HG03378 (cell line): ENCODE results near the gene SDHB.

Experiments used
- ATAC-seq: cut with Tn5 transposase; IDR thresholded peaks from one replicate; pipeline ENCODE4 v1.9.1; 2021; ENCODE audit warnings: mild to moderate bottlenecking, moderate library complexity; ENCODE audit not compliant: unreplicated experiment

The SDHB gene

DNA sequence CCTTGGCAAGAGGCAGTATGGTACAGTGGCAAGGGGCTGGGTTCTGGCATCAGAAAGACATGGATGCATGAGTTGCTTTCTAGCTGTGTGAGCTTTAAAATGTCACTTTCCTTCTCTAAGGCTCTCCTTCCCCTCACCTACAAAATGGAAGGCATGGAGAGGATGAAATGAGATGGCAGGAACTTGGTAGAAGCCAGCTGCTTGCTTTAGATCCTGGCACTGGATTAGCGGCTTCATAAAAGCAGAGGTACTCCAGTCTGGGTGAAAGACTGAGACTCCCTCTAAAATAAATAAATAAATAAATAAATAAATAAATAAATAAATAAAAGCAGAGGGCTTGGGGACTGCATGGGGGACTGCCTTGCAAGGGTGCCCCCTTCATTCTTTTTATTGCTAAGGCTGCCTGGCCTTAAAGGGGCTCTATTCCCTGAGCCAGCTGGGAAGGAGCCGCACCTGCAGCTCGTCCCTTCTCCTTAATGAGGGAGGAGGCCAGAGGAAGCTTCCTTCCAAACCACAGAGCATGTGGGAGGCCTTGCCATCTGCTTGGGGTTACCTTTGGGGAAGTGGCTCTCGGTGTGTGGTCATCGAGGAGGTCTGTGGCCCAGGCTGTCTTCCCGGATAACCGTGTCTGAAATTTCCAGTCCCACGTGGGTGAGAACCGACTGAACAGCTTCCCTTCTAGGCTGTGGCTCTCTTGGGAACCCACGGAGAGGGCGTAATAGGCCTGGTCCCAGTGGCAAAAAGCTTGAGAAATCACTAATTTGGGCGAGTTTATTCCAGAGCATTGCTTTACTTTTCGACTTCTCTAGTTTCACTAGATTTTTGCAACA, 40.1 kb downstream of the SDHB start:
- ATAC-seq: no peak

DNA sequence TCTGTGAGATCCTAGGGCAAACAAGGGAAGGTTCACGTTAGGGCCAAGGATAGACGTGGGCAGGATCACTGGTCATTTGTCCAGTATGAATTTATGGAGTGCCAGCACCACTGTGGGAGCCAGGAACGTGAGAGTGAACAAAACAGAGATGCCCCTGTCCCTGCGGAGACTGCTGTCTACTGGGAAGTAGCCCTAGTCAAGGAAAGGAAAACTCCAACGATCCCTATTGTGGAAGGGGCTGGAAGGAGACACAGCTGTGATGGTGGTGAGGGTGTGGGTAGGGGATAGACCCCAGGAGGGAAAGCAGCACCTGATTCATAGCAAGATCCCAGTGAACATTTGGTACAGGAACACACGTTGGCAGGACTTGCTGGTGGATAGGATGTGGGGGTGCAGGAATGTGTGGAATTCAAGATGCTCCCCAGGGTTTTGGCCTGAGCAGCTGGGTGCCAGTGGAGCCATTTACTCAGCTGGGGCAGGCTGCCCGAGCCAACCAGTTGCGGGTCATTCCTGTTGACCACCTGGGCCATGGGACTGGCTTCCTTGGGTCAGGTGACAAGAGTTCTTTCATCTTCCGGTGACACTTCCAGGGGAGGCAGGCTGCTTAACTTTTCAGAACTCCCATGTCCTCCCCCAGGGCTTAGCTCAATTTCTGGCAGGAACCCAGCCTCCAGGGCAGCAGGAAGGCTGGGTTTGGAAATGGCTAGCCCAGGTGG, 40.9 kb downstream of the SDHB start:
- ATAC-seq: no peak

DNA sequence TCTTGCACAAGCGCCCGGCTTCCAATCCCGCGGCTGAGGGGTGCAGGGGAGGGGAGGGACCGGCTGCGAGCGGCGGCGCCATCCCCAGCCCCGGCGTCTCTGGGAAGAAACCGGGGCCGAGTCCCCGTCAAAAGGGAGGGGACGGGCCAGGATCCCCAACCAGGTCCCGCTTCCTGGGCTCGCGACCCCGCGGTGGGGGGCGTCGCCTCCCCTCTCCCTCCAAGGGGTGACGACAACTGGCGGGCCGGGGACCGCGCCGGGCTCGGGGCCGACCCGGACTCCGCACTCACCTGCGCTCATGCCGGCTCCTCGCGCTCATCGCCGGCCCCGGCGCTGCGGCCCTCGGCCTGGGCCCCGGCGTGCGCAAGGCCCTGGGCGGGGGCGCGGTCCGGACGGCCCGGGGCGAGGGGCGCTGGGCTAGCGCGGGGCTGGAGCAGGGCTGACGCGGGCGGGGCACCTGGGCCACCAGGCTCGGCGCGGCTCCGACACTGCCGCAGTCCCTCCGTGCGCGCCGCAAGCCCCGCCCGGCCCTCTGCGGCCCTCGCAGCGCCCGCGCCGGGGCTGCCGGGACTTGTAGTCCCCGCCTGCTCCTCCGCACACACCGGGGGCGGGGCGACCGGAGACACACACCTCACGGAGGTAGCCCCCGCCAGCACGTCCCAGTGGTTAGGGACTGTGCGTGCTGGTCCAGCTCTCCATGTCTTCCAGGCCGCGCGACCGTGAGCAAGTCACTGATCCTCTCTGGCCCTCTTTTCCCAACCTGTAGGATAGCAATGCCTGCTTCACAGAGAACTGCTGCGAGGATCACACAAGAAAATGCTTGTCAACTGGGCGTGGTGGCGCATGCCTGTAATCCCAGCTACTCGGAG, 42.2 kb downstream of the SDHB start, which contains the start of gene ATP13A2:
Gene ATP13A2, minus strand, starts transcription at position 490 of the 869 bp plus-strand sequence. Its CDS starts 190 bp downstream, at position 300.
- ATAC-seq: peak; percentile 48

DNA sequence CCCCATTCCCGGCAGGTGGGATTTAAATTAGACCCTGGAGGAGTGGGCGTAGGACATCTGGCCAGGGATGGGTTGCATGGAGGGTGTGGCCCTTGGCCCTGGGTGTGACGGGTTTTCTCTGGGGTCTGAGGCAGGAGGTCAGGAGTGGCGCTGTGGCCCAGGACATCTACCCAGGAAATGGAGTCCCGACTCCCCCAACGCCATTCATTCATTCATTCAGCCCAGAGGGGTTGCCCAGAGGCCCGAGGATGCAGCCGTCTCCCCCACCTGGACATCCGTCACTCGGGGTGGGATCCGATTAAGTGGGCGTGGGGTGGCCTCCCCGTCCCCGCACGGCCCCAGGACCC, 42.8 kb downstream of the SDHB start:
- no peak for ATAC-seq

DNA sequence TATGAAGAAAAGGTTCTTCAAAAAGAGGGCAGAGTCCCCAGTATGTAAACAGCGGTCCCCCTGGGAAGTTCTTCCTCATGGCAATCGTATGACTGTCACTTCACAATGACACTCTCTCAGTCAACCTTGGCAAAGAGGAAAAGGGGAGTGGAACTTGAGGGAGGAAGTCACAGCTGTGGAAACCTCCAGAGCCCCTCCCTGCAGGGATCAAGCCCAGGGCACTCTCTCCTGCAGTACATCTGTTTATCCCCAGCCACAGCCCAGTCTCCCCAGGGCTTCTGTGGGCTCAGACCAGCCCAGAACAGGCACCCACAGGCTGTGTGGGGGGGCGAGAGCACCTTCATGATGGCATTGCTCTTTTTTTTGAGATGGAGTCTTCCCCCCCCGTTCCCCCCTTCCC, 44.1 kb downstream of the SDHB start:
- ATAC-seq: no peak

DNA sequence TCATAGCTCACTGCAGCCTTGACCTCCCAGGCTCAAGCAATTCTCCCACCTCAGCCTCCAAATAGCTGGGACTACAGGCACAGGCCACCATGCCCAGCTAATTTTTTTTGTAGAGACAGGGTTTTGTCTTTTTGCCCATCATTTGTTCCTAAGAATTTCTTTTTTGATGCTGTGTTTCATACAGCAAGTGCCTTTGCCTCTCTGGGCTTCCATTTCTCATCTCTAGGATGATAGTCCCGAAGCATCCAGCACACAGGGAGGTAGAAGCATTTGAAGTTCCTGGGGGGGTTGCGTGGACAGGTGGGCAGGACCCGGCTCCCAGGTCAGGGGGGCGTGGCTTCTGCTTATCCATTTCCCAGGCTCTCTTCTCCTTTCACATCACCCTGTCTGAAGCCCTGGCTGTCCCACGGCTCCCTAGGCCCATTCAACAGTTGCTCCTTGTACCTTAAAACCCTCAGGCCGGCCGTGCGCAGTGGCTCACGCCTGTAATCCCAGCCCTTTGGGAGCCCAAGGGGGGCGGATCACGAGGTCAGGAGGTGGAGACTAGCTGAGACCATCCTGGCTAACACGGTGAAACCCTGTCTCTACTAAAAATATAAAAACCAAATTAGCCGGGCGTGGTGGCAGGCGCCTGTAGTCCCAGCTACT, 45.5 kb downstream of the SDHB start:
- ATAC-seq: no peak

DNA sequence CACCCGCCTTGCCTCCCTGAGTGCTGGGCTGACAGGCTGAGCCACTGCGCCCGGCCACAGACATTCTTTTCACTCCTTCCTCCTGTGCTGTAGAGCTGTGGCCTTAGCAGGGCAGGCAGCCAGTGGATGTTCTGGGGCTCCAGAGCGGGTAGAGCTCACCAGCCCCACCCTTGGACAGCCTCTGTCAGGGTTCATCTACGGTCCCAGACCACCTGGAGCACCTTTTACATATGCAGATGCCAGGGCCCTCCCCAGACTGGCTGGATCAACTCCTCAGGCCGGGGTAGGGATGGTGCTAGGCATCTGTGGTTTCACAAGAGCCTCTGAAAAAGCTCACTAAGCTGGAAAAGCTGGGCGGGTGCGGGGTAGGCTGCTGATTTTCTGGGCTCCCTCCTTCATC, 46.7 kb downstream of the SDHB start:
- ATAC-seq: no peak

DNA sequence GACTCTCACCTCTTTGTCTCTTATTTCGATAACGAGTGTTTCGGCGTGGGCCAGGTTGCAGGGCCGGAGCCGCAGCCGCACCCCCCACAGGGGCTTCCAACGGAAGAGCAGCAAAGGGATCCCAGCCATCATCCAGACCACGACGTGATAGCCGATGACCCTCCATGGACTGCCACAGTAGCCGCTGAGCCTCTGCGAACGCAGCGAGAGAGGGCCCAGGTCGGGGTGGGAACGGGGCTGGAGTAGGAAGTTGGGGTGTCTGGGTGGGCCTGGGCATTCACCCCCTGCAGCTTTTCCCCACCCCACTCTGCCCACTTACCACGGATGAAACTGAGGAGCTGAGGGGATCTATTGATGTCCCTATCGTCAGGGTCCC, 48.5 kb downstream of the SDHB start:
- no peak for ATAC-seq

DNA sequence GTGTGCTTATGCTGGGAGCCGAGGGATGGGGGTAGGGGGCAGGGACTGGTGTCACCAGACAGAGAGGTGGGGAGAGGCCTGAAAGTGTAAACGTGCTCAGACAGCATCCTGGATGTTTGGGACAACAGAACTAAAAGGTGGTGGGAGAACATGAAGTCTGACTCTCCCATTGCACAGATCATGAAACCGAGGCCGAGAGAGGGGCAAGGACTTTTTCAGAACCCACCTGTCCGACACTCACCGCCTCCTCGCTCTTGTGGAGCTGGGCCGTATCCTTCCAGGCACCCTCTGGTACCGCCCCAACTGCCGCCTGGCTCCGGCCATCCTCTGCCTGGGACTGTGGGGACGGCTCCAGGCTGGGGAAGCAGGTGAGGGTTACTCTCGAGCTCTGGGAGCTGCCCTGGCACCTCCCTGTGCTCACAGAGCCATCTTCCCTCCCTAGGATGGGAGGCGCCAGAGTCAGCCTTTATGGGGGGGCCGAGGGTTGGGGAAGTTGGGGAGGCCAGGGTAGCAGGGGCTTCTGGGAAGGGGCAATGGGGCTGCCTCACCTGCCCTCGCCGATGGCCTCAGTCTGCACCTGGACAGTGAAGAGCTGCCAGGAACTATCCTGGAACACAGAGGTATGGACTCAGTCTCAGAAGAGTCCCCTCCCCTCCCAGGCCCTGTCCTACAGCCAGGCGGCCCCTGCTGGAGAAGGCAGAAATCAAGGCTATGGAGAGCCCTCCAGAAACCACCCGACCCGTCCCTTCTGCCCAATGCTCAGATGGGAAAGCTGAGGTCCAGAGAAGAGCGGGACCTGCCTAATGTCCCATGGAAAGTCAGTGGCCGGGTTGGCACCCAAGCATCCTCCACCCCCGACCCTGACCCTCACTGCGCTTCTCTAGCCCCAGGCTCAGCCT, 49.1 kb downstream of the SDHB start:
- no peak for ATAC-seq

DNA sequence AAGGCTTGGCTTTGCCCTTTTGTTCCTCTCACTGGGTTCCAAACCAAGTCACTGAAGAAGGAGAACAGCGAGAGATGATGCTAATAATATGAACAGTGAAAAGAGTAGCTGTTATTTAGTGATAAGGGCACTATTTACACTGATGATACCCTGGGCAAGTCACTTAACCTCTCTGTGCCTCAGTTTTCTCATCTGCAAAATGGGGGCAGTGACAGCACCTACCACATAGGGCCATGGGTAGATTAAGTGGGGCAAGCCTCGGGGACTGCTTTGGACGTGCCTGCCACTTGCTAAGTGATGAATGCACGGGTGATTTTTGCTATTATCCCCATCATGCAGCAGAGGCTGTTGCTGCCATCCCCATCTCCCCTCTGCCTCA, 51.3 kb downstream of the SDHB start:
- no peak for ATAC-seq

DNA sequence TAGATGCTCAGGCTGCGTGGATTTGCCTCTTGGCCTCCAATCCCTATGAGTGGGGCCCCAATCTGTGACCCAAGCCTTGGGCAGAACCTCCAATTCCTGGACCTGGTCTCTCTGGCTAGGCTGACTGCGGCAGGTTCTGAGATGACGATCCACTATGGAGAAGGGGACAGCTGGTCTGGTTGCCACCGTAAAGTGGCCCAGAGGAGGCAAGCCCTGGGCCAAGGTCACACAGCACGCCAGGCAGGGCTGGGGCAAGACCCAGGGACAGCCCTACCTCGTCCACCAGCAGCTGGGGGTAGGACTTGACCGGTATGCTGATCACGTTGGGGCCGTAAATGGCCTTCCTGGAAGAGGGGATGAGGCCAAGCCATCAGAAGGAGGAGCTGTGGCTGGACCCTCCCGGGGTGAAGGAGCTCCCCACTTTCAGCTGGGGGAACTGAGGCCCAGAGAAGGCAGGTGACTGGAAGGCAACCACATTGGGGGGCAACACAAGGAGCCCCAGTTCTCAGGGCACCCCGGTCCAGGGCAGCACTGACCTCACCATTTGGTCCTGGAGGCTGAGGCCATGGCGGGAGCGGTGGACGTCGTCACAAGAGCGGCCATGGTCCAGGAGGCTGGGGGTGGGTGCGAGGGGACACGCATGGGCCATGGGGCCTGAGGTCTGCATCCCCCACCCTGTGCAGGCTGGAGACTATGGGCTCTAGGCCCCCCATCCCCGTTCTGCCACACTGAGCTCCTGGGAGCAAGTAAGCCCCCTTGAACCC, 51.9 kb downstream of the SDHB start:
- ATAC-seq: no peak

DNA sequence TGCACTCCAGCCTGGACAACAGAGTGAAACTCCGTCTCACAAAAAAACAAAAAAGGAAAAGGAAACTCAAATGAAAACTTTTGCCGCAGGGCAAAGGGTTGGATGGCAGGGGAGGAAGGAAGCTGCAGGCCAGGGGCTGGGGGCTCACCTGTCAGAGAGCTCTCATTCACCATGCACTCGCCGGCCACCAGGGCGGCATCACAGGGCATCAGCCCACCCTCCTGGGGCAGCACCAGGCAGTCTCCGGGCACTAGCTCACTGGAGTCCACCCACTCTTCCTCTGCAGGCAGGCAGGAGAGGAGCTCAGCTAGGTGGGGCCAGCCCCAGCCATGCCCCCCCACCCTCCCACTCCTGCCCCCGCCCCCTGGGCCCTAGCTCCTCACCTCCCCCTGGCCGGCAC, 54.0 kb downstream of the SDHB start:
- no peak for ATAC-seq

DNA sequence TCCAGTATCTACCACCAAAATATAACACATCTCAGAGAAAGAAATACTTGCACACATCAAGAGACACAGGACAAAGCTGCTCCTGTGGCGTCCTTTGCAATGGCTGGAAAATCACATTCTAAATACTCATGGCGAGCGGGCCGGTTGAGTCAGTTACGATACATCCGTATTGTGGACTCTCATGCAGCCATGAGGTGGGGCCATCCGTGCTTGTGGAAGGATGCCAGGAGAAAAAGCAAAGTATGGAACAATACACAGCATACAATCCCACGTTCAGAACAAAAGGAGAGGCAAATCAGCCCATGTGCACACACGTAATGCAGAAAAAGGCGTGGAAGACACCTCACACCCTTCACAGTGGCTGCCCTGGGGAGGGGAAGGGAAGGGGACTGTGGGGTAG, 55.2 kb downstream of the SDHB start:
- ATAC-seq: no peak

DNA sequence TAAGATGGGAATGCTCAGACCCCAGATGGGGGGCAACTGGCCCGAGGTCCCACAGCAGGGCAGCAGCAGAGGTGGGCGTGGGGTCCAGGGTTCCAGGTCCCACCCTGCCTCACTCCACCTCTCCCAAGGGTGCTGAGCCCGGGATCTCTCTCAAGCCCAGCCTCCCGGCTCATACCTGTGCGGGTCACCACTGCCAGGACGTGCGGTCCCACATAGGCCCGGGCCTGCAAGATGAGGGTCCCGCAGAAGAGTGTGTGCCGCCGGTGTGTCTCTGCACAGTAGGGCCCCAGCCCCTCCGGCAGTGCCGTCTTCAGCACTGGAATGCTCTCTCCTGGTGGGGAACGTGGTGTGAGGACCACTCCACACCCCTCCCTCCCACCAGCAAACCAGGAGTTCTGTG, 57.0 kb downstream of the SDHB start:
- no peak for ATAC-seq

DNA sequence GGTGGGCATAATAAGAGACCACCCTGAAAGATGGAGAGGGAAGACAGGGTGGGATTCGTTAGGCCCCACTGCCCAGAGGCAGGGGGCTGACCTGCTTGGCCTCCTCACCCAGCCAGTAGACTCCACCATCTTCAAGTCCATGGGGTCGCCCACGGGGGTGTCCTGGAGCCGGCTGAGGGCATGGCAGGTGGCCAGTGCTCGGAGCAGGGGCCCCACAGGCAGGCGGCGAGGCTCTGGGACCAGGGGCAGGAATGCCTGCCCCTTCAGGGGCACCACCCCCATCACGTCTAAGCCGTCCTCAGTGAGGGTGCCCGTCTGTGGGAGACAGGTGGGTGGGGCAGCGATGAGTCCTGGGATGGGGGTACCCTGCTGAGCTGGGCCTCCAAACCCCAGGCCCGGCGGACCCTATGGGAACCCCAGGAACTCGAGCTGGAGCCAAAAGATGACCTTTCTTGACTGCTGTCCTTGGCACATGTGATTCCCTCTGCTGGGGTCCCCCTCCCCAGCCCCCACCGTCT, 60.3 kb downstream of the SDHB start:
- no peak for ATAC-seq

DNA sequence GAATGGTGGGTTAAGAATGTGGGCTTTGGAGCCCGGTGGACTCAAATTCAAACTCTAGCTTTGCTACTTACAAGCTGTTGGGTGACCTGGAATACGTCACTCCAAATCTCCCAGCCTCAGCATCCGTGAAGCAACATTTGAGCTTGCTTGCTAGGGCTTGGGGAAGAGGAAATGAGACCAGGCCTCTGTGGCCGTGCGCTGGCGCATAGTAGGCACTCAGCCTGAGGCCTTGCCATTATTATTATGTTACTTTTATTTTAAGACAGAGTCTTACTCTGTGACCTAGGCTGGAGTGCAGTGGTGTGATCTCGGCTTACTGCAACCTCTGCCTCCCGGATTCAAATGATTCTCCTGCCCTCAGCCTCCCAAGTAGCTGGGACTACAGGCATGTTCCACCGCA, 61.2 kb downstream of the SDHB start:
- ATAC-seq: no peak

DNA sequence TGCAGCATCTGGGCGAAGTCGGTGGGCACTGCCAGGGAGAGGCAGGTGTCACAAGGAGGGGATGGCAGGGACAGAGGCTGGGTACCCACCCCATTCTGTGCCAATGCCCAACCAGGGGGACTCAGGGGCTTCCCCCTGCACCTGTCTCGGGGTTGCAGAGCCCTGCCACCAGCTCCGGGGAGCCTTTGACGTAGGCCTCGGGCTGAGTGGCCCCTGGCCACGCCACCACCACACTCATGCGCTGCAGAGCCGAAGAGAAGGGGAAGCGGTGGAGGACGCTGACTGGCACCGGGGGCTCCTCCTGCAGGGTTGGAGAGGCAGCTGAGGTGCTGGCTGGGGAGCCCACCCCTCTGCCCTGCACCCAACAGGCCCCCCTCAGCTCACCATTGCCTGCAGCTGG, 61.7 kb downstream of the SDHB start:
- no peak for ATAC-seq

DNA sequence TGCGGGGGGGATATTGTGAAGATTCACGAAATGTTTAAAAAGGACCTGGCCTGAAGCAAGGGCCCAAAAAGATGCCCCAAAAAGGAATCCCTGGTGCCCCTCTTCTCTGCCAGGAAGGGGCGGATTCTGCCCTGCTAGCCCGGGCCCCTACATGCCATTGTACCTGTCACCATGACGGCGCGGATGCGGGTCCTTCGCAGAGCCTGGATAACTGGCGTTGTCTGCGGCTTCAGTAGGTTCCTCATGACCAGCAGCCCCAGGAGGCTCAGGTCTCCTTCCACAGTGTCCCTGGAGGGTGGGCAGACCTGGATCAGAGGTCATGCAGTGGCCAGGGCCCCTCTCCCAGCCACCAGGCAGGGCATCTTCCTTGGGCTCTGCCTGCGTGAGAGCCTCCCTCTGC, 62.3 kb downstream of the SDHB start:
- no peak for ATAC-seq
